DND-41 (cell line): ENCODE data around the gene DEAF1.

Source experiments
- CTCF ChIP-seq: IDR thresholded peaks from 2 replicates; pipeline ENCODE4 v1.5.1; 2012; ENCODE audit warnings: borderline replicate concordance, low read length, moderate library complexity, mild to moderate bottlenecking; ENCODE audit not compliant: poor library complexity, severe bottlenecking; ENCODE audit errors: extremely low read depth
- EZH2 ChIP-seq: IDR thresholded peaks from 3 replicates; pipeline ENCODE4 v1.6.1; 2012; ENCODE audit warnings: borderline replicate concordance, low read depth, mild to moderate bottlenecking, moderate library complexity, low read length, inconsistent platforms; ENCODE audit not compliant: severe bottlenecking

DNA sequence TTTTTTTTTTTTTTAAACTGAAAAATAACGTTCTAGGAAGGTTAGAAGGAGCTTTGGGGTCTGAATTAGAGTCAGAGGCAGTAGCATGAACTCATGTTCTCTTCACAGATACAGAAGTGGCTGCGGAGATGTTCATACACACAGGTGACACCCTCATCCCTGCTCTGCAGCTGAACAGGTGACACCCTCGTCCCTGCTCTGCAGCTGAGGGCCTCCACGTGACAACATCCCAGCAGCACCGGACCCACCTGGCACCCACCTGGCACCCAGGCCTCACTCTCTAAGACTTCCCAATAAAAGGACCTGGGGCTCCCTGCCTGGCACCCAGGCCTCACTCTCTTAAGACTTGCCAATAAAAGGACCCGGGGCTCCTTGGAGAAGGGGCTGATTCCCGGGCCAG, 38.2 kb downstream of the DEAF1 start:
- no peak for TF ChIP-seq CTCF
- no peak for TF ChIP-seq EZH2
